Measurements from ENCODE around the gene SNRNP48. TPM values are rescaled to one million over a fixed set of nuclear protein-coding genes. Genes with fewer than 3 reads are reported as not detected.

Gene SNRNP48
- total RNA-seq, 1 experiment from 2014 or later = 17.6 TPM

GRCh38 chr6:7621761-7622160, 31.8 kb downstream of the SNRNP48 start:
- CTCF ChIA-PET = interaction anchor here (1.0 kb wide), 1 partner anchor 51 kb away, joined by 3 read pairs; no protein-coding TSS in a partner anchor

GRCh38 chr6:7624796-7625710, 35.1 kb downstream of the SNRNP48 start:
- POLR2A ChIA-PET = interaction anchor here (0.6 kb wide), 1 partner anchor 9 kb away, joined by 3 read pairs; no protein-coding TSS in a partner anchor
- ATAC-seq (peak; percentile 79), DNase-seq (ENCODE audit: low spot score) (no peak)
- Mint-ChIP-seq H3K9me3 (no peaks in the 10 kb centered on the region), H3K4me1 (peaks cover 19% of the 10 kb centered on the region), H3K27ac (no peak overlapping the region), H3K27me3 (ENCODE audit: low read depth) (no peaks in the 10 kb centered on the region; the same call in 1 of the 2 replicates), H3K36me3 (no peaks in the 10 kb centered on the region), H3K4me3 (no peak overlapping the region)
- CTCF ChIA-PET = interaction anchor here (1.0 to 3.3 kb wide), 3 partner anchors 10 to 349 kb away, joined by 3 to 12 read pairs (median 3); no protein-coding TSS in a partner anchor
- TF ChIP-seq ESRRA (CRISPR knock-in tag; IDR thresholded peaks at IDR 0.05; ENCODE audit: borderline replicate concordance) = no peak
- TF ChIP-seq ZNF281 (CRISPR knock-in tag; IDR thresholded peaks at IDR 0.05) = no peak
- no peak for TF ChIP-seq USF1 (CRISPR knock-in tag; IDR thresholded peaks at IDR 0.05)
- TF ChIP-seq FOXK1 (CRISPR knock-in tag; IDR thresholded peaks at IDR 0.05) = no peak
- no peak for TF ChIP-seq NR3C1 (CRISPR knock-in tag; conservative IDR thresholded peaks at IDR 0.05; ENCODE audit: low read depth)
- TF ChIP-seq RELA (CRISPR knock-in tag; IDR thresholded peaks at IDR 0.05; ENCODE audit: borderline replicate concordance) = no peak
- TF ChIP-seq NFYB (CRISPR knock-in tag; conservative IDR thresholded peaks at IDR 0.05; ENCODE audit: low read depth) = no peak
- no peak for TF ChIP-seq ZNF121 (CRISPR knock-in tag; IDR thresholded peaks at IDR 0.05)
- no peak for TF ChIP-seq ZNF396 (CRISPR knock-in tag; IDR thresholded peaks at IDR 0.05; ENCODE audit: borderline replicate concordance)
- no peak for TF ChIP-seq FOXP4 (CRISPR knock-in tag; IDR thresholded peaks at IDR 0.05)
- no peak for TF ChIP-seq HMGXB4 (CRISPR knock-in tag; IDR thresholded peaks at IDR 0.05)

More at GRCh38 chr6:7621761-7622160, 31.8 kb downstream of the SNRNP48 start:
- TF ChIP-seq RORB (CRISPR knock-in tag; IDR thresholded peaks at IDR 0.05) (no peak), PRRX2 (CRISPR knock-in tag; IDR thresholded peaks at IDR 0.05) (no peak), ATF6 (CRISPR knock-in tag; IDR thresholded peaks at IDR 0.05) (no peak), CREB1 (CRISPR knock-in tag; IDR thresholded peaks at IDR 0.05) (no peak), MAX (CRISPR knock-in tag; IDR thresholded peaks at IDR 0.05) (no peak), ZNF671 (CRISPR knock-in tag; IDR thresholded peaks at IDR 0.05) (no peak), ZSCAN18 (CRISPR knock-in tag; IDR thresholded peaks at IDR 0.05) (no peak)
- no peak overlapping the region for H3K27ac Mint-ChIP-seq
- no peaks in the 10 kb centered on the region for H3K27me3 Mint-ChIP-seq (ENCODE audit: low read depth)
- DNase-seq (ENCODE audit: low spot score) = no peak
- peaks cover 19% of the 10 kb centered on the region for H3K4me1 Mint-ChIP-seq
- no peak overlapping the region for H3K4me3 Mint-ChIP-seq
- ATAC-seq = no peak
- H3K9me3 Mint-ChIP-seq = no peaks in the 10 kb centered on the region
- POLR2A ChIA-PET = no interaction called here
- no peaks in the 10 kb centered on the region for H3K36me3 Mint-ChIP-seq
